IMR-90 (cell line): ENCODE data around the gene SGCA. TPM values are rescaled to one million over a fixed set of nuclear protein-coding genes. Genes with fewer than 3 reads are reported as not detected.

ENCODE experiments used
- polyA plus RNA-seq, 3 experiments: library from polyadenylated mRNA; depleted of rRNA; stranded (reverse); fragments of >200 nt; gene quantifications; 2 replicates each; pipeline ENCODE4 v1.2.3, GENCODE V29; 2012; ENCODE audit warnings: low replicate concordance in 1 of 3
- total RNA-seq: library from RNA; depleted of rRNA; stranded (reverse); fragments of >200 nt; gene quantifications from 2 replicates; pipeline ENCODE4 v1.2.3, GENCODE V29; 2012
- TF ChIP-seq, protein P1 (sequence below): fragments of 150-350 bp; IDR thresholded peaks from 2 replicates; pipeline ENCODE4 v1.6.1; 2017; ENCODE audit warnings: mild to moderate bottlenecking, antibody characterized with exemption, low read length, low read depth

The SGCA gene
- total and polyA plus RNA-seq, 2 of the 4 experiments (the other 2 are of a cell fraction): 0.19 TPM; not detected in 1

DNA sequence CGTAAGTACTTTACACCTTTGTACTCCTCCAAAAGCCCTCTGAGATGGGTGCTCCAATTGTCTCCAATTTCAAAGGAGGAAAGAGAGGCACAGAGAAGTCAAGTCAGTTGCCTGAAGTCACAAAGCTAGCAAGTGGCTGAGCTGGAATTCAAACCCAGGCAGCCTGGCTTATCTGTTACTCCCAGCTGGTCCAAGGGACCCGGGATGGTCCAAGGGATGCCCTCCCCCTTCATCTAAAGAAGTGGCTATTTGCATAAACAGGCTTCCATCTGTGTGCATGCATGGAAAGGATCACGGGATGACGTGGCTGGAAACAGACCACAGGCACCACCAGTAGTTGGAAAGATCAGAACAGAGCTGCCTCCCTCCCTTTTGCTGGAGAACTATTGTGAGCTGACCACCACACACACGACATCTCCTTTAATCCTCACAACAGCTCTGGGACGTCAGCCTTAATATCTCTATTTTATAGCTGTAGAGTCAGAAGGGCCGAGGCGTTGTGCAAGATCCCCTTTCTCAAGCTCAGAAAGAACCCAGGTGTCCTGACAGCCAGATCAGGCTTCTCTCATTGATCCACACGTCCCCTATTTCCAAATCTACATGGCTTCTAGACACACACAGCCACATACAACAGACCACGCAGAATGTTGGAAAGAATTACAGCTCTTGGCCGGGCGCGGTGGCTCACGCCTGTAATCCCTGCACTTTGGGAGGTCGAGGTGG, 46.5 kb downstream of the SGCA start (continued):
- TF ChIP-seq, protein P1, sequence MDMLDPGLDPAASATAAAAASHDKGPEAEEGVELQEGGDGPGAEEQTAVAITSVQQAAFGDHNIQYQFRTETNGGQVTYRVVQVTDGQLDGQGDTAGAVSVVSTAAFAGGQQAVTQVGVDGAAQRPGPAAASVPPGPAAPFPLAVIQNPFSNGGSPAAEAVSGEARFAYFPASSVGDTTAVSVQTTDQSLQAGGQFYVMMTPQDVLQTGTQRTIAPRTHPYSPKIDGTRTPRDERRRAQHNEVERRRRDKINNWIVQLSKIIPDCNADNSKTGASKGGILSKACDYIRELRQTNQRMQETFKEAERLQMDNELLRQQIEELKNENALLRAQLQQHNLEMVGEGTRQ: no peak
